Stimulated activated CD4-positive, alpha-beta T cell treated with anti-CD3 and anti-CD28 coated beads, Interleukin-2, amount 100 ng/mL, for 24 hours (primary cell): ENCODE results near the gene CRYBG3.

Experiments used
- DNase-seq, 2 donors: peaks; one replicate each; pipeline ENCODE4 v3.0.0-alpha.2; 2020

CRYBG3 gene

DNA sequence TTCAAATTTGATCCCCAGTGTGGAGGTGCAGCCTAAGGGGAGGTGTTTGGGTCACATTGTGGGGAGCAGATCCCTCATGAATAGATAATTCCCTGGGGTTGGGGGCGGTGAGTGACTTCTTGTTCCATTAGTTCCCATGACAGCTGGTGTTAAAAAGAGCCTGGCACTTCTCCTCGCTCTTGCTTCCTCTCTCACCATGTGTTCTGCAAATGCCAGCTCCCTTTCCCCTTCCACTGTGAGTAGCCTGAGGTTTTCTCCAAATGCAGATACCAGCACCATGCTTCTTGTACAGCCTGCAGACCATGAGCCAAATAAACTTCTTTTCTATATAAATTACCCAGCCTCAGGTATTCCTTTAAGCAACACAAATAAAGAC is 127.3 kb downstream of the CRYBG3 start:
- no peak for DNase-seq

DNA sequence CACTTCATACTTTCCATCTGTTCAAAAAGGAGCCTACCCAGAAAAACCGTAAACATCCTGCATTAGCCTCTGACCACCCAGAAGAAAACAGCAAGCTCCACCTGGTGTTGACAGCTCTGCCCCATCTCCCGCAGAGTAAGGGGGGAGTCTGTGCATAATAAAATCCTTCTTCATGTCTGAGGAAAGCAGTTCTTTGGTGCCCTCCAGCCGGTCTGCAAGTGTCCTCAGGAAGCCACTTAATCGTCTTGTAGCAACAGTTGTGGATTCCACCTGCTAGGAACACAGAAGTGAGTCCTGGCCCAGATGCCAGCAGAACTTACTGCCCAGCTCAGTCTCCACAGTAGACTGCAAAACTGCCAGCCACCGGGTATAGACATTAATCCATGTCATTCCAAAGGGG is 127.9 kb downstream of the CRYBG3 start:
- DNase-seq: no peak

DNA sequence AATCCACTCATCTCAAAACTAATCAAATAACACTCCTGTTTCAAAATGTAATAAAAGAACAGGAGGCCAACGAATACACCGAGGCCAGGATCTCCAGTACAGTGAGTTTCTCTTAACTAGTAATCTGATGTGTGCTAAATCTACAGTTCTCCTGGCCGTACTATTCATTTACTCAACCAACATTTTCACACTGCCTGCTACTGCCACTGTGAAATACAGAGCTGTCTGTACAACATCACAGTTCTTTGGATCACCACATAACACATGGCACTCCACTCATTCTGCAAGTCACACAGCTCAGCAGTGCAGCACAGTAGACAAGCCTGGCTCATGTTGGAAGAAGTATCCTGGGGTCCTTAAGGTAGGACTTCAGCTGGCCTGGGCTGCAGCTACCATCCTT is 128.5 kb downstream of the CRYBG3 start:
- no peak for DNase-seq

DNA sequence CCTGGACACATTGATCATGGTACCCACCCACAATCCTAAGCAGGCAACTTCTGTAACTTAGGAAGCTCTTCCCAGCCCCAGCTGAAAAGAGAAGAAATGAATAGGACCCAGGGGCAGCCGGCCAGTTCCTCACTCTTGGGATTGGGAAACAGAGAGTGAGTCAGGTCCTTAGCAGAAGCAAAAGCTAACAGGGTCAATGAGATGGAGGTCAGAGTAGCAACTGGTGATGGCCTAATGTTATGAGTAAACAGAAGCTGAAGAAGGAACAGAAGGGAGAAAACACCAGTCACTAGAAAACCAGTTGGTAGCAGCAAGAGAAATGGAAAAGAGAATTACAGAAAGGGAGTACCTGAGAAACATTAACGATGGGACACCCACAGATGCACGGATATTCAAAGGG is 130.5 kb downstream of the CRYBG3 start:
- no peak for DNase-seq

DNA sequence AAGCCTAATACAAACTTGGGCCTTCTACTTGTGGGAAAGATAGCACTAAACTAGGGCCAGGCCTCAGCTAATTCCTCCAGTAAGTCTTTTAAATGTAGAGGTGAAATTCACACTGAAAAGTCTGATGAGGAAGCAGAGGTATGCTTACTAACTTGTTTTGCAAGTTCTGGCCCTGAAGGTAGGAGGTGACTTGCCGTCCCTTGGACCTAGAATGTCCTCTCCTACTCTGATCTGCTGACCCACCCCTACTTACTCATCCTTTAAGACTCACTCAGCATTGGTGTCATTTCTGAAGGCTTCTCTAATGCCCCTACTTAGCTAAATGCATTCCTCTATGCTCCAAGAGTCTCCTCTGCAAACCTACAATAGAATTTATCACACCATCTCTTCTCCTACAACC is 131.1 kb downstream of the CRYBG3 start:
- DNase-seq: no peak

DNA sequence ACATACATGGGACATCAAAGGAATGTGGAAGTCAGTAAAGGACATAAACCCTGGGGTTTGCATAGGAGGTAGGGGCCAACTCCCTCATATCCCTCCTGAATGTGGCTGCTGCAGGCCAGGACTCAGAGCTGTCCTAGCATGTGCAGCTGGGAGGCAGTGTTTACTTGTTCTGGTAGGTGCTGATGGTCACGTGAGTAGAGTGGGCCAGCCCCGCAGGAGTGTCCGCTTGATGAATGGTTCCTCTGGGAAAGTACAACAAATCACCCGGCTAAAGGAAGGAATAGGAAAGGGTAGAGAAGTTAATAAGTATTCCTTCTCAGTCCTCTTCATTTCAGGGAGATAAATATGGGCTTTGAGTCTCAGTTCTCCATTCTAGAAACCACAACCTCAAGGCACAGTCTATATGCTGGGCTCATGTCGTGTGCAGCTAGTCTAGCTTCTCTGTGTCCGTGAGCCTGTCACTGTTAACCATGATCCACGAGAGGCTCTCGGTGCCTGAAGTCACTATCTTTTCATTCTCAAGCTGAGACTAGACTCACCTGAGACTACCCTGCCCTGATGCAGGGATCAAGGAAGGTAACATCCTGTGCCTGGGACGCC is 132.5 kb downstream of the CRYBG3 start:
- no peak for DNase-seq

DNA sequence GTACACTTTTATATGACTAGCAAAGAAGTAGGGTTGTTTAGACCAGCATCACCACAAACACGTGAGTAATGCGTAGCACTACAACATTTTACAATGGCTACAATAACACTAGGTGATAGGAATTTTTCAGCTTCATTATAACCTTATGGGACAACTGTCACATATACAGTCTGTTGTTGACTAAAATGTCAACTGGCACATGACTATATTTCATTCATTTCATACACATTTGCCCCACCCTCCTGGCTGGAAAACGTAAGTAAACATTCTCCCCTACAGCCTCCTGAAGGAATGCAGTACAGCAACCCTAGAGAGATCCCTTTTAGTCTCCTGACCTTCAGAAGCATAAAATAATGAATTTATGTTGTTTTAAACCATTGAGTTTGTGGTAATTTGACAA is 134.2 kb downstream of the CRYBG3 start:
- DNase-seq: no peak

DNA sequence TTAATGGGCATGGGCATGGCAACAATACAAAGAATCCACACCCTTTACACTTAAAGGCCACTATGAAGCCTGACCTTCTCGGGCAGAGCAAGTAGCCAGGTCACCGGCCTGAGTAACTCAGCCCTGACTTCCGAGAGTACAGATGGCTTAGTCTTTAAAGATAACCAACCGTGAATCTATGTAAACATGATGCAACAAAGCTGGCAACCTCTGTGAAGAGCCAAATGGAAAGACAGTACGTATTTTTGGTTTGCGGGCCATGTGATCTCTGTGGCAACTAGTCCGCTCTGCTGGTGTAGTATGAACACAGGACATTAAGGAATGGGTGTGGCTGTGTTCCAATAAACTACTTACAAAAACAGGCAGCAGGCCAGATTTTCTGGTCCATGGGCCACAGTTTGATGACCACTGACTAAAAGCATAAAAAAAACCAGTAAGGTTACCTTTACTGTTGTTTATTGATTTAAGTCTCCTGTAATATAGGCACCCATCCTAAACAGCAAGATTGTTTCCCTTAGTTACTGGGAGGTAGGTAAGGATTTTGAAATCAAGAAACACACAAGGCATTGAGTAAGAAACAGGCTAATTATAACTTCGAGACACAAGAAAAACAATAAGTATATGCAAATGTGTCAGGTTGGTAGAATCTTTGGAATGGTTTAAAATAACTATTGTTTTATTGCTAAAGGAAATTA is 136.0 kb downstream of the CRYBG3 start:
- no peak for DNase-seq

DNA sequence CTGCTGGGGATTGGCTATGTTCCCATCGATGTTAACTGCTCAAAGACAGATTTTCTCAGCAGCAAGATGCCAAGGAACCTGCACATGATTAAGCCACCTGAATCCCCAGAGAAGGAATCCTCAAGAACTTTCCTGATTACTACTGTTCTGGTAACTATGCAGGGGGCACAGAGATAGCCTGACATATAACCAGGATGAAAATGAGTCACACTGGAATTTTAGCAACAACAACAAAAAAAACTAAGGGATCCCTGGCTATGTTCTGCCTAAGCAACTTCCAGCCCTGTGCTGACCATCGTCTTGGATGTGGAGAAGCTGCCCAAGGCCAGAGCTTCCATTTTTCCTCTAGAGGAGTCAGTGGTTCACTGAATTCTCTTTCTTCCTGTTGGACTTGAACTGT is 136.6 kb downstream of the CRYBG3 start:
- DNase-seq: no peak

DNA sequence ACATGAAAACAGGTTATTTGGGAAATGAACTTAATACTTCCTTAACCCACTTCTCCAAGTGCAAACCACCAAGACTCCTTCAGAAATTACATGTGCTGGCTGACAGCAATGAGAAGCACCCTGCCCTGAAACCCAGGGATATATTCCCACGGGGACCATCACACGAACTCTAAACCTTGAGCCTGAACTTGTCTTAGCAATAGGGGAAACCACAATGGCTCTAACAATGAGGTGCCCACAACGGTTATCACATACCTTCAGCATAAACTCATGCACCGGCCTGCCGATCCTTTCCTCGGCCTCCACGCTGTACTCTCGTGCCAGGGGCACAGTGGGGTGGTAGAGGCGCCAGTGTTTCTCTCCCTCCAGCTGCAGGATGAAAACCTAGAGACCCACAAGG is 137.0 kb downstream of the CRYBG3 start:
- no peak for DNase-seq

DNA sequence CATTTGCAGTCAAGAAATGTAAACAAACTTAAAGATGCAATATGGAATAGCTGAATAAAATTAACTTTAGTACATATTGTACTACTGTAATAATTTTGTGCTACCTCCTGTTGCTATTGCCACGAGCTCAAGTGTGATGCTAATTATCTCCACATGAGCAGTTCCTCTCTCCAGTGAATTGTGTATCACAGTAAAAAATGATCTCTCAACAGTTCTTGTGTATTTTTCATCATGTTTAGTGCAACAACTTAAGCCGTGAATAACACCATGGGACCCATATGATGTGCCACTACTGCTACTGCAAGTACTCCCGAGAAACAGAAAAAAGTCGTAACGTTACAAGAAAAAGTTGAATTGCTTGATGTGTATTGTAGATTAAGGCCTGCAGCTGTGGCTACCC is 138.1 kb downstream of the CRYBG3 start:
- DNase-seq: no peak

DNA sequence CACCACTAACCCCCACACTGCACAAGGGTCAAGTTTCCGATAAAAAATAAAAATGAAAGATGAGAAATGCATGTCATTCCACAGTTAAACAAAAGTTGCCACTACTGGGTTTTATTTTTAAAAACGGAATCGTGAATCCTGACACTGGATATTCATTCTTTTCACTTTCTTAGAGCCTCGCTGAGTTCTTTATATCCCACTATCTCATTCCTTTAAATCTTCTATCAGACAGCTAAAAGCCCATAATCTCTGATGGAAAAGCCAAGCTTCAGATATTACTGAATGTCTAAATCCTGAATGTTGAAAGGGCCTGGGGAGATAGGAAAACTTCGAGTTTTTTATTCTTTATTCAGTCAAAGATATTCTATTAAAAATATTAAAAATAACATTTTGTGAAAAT is 138.7 kb downstream of the CRYBG3 start:
- DNase-seq: no peak

DNA sequence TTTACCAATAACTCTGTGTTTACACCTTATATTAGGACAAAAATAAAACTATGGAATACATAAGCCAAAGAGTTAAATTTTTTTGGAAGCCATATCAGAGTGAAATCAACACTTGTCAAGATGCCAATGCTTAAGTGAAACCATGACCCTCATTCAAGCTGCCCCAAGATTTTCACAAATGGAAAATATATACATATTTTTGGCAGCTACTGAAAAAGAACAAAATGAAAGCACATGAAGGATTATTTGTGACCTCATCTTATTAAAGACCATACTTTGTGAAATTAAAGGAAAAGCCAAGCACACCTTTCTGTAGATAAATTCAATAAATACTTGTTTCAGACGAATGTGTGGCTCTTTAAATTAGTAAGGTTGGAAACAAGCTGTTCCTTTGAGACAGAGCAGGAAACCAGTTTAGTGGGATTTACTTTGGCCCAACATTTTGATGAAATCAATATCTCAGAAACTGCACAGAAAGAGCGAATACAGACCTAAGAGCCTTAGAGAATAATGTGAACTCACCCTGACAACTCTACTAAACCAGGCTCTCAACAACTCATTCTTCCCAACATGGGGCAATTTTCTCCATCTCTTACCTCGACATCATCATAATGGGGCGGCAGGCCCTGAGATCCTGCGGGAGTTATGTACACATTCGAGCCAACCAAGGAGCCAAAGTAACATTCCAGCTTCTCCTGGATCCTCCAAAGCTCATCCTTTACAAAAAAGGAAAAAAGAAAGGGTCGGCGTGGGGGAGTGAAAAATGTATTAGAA is 139.4 kb downstream of the CRYBG3 start:
- DNase-seq: no peak

DNA sequence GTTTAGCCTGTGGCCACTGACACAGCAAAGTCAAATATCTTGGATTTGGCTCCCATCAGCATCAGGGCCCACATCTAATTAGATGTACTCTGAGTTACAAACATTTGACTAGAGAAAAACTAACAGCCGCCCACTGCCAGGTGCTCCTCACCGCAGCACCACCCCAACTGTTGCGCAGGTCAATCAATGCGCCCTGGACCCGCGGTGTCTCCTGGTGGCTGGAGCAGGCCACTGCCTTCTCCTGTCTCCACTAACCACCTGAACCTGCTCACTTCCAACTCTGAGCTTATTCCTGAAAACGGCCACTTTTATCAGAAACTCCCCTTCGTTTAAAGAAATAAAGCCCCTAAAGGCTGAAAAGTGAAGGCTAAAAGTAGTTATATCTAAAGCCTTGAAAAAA is 146.2 kb downstream of the CRYBG3 start:
- no peak for DNase-seq

DNA sequence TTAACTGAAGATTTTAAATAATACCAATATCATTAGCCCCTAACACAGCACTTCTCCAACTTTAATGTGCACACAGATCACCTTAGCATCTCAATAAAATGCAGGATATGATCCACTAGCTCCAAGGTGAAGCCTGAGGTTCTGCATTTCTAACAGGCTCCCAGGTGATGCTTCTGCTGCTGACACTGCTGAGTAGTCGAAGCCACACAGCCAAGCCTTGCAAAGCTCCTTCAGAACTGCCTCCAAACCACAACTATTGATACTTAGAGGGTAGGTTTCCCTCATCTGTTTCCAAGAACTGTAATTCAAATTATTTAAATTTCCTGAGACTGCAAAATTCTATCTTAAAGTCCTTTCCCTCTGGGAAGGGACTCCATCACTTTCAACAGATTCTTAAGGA is 146.6 kb downstream of the CRYBG3 start:
- no peak for DNase-seq

DNA sequence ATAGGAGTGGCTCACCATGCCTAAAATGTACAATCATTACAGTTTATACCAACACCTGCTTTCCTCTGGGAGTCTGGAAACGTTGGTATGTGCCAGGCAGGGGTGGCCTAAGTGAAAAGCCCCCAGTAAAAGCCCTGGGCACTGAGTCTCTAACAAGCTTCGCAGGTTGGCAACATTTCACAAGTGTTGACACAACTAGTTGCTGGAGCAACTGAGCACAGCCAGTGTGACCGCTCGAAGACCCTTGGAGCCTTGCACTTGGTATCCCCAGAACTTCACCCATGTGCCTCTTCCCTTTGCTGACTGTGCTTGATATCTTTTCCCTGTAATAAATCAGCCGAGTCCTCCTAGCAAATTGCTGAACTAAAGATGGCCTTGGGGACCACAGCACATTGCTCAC is 147.7 kb downstream of the CRYBG3 start:
- no peak for DNase-seq

DNA sequence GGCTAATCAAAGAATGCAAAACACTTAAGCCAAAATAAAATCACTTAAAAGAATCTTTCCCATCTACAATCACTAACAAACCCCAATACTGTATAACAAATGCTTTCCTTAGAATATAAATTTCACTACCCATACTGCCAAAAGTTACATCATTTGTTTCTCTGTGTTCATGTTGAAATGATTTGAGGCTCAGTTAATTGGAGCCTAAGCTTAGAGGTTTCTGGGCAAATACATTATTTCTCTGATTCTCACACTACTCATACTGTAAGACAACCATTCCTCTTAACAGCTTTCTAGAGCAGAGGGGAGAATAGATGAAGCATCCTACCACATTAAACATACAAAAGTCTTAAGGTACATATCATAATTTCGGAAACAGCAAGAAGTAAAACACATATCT is 148.3 kb downstream of the CRYBG3 start:
- DNase-seq: no peak

DNA sequence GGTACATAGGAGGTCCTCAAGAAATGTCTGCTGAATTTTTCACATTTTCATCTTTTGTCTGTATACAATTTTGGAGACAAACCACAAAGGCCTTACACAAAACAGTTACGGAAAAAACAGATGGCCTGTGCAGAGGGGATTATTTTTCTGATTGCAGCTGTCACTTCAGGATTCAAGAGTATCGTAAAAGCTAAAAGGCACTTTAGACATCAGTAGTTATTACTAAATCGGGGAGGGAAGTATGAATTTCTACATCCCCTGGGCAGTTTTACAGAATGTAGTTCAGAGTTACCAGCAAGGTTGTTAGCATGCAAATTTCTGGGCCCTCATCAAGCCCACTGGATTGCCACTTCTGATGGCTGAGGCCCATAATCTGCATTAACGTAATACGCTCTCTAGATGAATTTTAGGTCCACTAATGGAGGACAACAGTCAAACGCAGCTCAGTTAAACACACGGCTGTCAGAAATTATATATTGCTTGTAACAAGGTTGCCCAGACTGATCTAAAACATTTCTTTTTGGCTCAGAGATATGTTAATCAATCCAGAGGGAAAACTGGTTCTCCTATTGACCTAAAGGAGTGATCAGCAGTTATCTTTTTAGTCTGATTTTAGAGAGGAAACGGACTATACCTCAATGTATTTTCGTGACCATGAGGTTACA is 149.3 kb downstream of the CRYBG3 start:
- DNase-seq: no peak

DNA sequence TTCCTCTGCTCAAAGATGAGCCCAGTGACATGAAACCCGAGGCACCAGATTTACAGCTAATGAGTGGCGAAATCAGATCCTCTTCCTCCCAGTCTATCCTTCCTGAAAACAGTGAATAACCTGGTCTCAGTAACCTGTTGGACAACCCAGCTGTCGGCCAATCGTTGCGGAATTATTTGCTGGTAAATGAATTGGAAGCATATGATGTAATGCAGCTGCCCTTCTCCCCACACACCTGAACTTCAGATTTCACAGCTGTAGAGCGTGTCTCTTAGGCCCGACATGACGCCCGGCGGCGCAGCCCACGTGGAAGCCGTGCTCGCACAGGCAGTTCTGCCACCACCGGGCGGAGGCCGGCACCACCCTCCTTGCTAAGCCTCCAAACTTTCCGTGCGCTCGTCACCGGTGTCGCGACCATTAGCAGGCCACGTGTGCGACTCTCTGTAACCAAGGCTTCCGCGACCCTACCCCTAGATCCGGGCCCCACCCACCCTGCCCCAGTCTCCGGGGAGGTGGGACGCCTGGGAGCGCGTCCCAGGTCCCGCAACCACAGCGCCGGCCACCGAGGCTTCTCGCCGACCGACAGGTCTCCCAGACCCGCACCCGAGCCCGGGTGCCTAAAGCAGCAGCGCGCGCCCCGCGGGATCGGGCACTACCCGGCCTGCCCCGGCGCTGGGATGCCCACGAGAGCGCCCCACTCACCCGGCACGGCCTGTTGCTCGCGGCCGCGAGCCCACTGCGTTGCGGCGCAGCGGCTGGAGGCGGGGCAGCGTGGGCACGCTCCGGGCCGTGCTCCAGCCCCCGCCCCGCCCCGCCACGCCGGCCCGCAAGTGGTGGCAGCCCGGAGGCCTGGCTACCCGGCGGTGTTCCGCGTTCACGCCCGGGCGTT is 150.1 kb downstream of the CRYBG3 start, which contains the start of gene RIOX2:
Gene RIOX2, minus strand, starts transcription at position 753 of the 889 bp plus-strand sequence. CDS start 4,838 bp downstream, outside the sequence.
- DNase-seq: peak; percentile 79 to 83

DNA sequence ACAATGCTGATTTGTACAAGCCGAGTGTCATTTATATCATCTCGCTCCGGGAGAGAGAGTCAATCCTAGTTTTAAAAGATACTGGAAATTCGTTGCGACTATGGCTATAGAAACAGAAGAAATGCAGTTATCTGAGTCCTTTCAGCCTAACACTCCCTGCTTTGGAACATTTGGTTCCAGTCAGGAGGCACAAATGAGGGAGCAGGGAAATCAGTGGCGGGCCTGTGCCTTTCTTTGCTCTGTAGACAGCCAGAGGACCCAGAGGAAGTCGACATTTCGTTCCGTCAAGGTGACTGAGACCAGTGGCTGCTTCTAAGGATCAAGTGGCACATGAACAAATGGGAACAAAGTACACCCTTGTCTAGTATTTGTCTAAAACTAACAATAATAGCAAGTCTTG is 151.2 kb downstream of the CRYBG3 start:
- DNase-seq: no peak

DNA sequence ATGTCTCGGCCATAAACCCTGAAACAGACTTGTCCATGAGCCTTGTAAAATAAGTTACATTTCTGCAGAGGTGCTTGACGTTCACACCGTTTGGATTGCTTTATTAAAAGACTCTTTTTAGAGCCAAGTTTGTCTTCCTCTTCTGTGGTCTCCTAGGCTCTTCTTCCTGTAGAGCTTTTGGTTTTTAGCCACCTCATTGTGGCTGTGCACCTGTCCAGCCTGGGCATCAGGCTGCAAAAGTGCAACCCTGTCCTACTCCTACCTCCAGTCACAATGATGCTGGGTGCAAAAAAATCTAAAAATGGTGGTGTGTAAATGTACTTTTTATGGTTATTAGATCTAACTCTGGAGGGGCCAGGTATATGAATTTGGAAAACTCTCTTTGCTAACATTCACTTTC is 153.2 kb downstream of the CRYBG3 start:
- DNase-seq: no peak

DNA sequence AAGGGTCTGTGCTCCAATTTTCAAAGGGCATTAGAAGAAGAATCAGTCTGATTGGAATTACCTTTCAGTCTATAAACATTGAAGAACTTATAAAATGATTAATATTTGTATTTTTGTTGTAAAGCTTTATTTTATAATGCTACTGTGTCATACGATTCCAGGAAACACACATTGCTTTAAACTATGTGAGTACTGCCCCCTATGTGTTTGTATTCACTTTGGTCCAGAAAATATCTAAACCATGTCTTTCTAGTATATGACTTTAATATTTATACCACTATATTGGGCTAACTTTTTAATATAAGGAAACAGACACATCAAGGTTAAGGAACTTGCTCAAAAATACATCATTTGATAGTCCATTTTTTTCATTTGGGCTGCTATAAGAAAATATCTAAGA is 153.7 kb downstream of the CRYBG3 start:
- DNase-seq: no peak

DNA sequence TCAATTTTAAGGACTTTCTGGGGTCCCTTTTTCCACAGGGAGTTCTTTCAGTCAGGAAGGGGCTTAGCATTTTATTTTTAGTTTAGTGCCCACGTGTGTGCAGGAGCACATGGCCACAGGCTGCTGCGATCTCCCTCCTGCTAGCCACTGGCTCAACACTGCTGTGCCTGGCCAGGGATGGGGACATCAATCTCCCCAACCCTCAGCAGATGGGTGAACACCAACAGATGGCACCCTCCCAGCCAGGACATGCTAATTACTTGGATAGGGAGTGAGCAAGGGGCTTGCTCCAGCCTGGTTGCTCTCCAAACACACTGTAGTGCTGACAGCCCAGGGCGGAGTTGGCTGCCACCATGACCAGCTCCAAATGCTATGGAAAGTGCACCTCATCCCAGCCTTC is 157.8 kb downstream of the CRYBG3 start:
- no peak for DNase-seq
